Pericardium fibroblast (primary cell): Measurements from ENCODE around the gene STKLD1. TPM values are rescaled to one million over a fixed set of nuclear protein-coding genes. Genes with fewer than 3 reads are reported as not detected.

Experiments used
- total RNA-seq: library from RNA; depleted of rRNA; stranded (reverse); fragments of >200 nt; gene quantifications from 2 replicates; pipeline ENCODE4 v1.2.3, GENCODE V29; 2015

STKLD1 gene
- total RNA-seq, result 0.09 and 3.4 TPM in 2 replicates

GRCh38 chr9:133375724-133376654, at the start of gene STKLD1, which contains the start of gene SURF4:
Gene STKLD1 (plus strand): TSS chr9:133376366. CDS start chr9:133376474, 108 bp downstream.
Gene SURF4 (minus strand): TSS chr9:133376060. CDS start chr9:133375969, 91 bp downstream.

DNA sequence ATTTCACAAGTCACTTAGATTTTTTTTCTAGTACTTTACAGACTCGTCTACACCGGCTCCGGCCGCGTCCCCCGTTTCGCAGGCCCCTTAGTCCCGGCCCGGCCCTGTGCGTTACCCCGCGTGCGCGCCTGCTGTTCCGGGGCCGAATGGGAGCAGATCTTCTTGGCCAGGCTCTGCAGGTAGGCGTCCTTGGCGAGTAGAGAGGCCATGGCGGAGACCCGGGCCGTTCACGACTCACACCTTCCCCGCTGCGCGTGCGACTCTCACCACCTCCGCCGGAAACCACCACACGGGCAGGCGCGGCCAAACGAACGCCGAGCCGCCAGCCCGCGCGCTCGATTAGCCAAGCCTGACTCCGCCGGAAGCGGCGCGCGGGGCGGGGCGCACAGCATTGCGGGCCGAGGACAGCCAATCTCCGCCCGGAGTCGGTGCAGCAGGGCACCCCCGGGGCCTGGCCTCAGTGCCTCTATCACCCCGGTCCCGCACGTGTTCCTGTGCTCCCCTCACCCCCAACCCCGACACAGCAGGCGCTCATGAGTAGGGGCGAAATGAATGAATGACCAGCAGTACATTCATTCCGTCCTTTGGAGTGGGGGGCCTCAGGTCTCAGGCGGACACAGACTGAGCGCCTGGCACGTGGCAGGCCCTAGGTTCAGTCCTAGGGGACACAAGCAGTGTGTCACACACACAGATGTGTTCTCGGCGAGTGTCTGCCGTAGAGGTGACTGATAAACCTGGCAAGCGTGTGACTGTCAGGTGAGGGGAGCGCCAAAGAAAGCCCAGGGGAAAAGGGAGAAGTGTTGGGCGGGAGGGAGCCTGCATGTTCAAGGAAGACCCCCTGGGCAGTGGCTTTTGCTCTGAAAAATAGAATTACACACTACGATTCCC, 40.0 kb upstream of the STKLD1 start, which contains the start of gene SURF6:
Gene SURF6, minus strand, starts transcription at position 265 of the 888 bp plus-strand sequence. Its CDS starts 56 bp downstream, at position 209.

GRCh38 chr9:133347985-133348717, 28.0 kb upstream of the STKLD1 start, which contains the start of the genes MED22 and RPL7A:
Gene MED22 (minus strand): TSS chr9:133348131. CDS start chr9:133346662, 1,469 bp downstream.
Gene RPL7A (plus strand): TSS chr9:133348218. CDS start chr9:133348244, 26 bp downstream.

DNA sequence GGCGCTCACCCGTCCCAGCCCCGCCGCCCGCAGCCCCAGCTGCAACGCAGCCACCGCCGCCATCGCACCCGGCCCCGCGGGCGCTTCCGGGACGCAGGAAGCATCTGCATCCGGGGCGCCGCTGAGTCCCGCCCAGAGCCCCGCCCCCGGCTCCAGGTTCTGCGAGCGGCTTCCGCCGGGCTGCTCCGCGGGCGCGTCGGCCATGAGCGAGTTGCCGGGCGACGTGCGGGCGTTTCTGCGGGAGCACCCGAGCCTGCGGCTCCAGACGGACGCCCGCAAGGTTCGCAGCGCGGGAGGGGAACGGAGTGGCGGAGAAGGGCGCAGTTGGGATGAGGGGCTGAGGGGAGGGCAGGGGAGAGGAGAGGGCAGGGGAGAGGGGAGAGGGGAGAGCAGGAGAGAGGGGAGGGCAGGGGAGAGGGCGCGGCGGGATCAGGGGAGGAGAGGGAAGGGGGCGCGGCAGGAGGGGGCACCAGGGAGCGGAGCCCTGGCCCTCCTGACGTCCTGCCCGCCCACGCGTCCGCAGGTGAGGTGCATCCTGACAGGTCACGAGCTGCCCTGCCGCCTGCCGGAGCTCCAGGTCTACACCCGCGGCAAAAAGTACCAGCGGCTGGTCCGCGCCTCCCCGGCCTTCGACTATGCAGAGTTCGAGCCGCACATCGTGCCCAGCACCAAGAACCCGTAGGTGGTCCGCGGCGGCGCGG, 19.6 kb upstream of the STKLD1 start, which contains the start of the genes SURF1 and SURF2:
Gene SURF1, minus strand, starts transcription at position 97 of the 701 bp plus-strand sequence. Its CDS starts 34 bp downstream, at position 63.
Gene SURF2, plus strand, starts transcription at position 160 of the 701 bp plus-strand sequence. Its CDS starts 43 bp downstream, at position 203.

GRCh38 chr9:133417541-133418461, 41.6 kb downstream of the STKLD1 start, which contains the start of gene REXO4:
Gene REXO4 (minus strand): TSS chr9:133418010. CDS start chr9:133417844, 166 bp downstream.

GRCh38 chr9:133421615-133422542, 45.7 kb downstream of the STKLD1 start, which contains the start of gene ADAMTS13:
Gene ADAMTS13 (plus strand): TSS chr9:133422367. CDS start chr9:133422444, 77 bp downstream.

Other genes with a start within 250 kb of the STKLD1 start
- gene GBGT1, start 212.5 kb upstream of the STKLD1 start, total RNA-seq, result 3.2 and 7.4 TPM in 2 replicates
- not detected in 2 replicates for gene OBP2B, start 167.1 kb upstream of the STKLD1 start, total RNA-seq
- gene ABO, start 101.2 kb upstream of the STKLD1 start, total RNA-seq, result not detected in 2 replicates
- gene SURF6, start 40.2 kb upstream of the STKLD1 start, total RNA-seq, result 14.3 and 16.2 TPM in 2 replicates
- 14.5 and 16.0 TPM in 2 replicates for gene MED22, start 28.2 kb upstream of the STKLD1 start, total RNA-seq
- 3,224 and 4,648 TPM in 2 replicates for gene RPL7A, start 28.1 kb upstream of the STKLD1 start, total RNA-seq
- 38.3 and 45.4 TPM in 2 replicates for gene SURF1, start 19.9 kb upstream of the STKLD1 start, total RNA-seq
- 19.5 and 24.9 TPM in 2 replicates for gene SURF2, start 19.8 kb upstream of the STKLD1 start, total RNA-seq
- gene SURF4, start 306 bp upstream of the STKLD1 start, total RNA-seq, result 243 and 286 TPM in 2 replicates
- 16.7 and 18.2 TPM in 2 replicates for gene REXO4, start 41.6 kb downstream of the STKLD1 start, total RNA-seq
- 3.7 and 4.4 TPM in 2 replicates for gene ADAMTS13, start 46.0 kb downstream of the STKLD1 start, total RNA-seq
- gene CACFD1, start 83.6 kb downstream of the STKLD1 start, total RNA-seq, result 7.7 and 13.1 TPM in 2 replicates
- 7.0 and 29.3 TPM in 2 replicates for gene SLC2A6, start 102.7 kb downstream of the STKLD1 start, total RNA-seq
- 2.3 TPM in 1 of 2 replicates, not detected in the other for gene MYMK, start 148.6 kb downstream of the STKLD1 start, total RNA-seq
- 0.09 and 2.8 TPM in 2 replicates for gene ADAMTSL2, start 158.3 kb downstream of the STKLD1 start, total RNA-seq
- 3.5 TPM in 1 of 2 replicates, not detected in the other for gene FAM163B, start 233.0 kb downstream of the STKLD1 start, total RNA-seq